Astrocyte (in vitro differentiated cells and primary cell): ENCODE results near the gene WHRN.

ENCODE experiments used
- EZH2 ChIP-seq: IDR thresholded peaks from 2 replicates; pipeline ENCODE4 v1.6.1; 2012; ENCODE audit warnings: mild to moderate bottlenecking, low read length, inconsistent platforms; ENCODE audit not compliant: insufficient read depth
- TF ChIP-seq, protein P1 (sequence below): IDR thresholded peaks from 2 replicates; pipeline ENCODE4 v1.5.1; 2011; ENCODE audit warnings: low read depth, mild to moderate bottlenecking, inconsistent platforms, low read length, moderate library complexity; ENCODE audit not compliant: insufficient read depth

GRCh38 chr9:114395768-114396167 is 109.5 kb downstream of the WHRN start:
- TF ChIP-seq, protein P1, sequence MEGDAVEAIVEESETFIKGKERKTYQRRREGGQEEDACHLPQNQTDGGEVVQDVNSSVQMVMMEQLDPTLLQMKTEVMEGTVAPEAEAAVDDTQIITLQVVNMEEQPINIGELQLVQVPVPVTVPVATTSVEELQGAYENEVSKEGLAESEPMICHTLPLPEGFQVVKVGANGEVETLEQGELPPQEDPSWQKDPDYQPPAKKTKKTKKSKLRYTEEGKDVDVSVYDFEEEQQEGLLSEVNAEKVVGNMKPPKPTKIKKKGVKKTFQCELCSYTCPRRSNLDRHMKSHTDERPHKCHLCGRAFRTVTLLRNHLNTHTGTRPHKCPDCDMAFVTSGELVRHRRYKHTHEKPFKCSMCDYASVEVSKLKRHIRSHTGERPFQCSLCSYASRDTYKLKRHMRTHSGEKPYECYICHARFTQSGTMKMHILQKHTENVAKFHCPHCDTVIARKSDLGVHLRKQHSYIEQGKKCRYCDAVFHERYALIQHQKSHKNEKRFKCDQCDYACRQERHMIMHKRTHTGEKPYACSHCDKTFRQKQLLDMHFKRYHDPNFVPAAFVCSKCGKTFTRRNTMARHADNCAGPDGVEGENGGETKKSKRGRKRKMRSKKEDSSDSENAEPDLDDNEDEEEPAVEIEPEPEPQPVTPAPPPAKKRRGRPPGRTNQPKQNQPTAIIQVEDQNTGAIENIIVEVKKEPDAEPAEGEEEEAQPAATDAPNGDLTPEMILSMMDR, result no peak
- no peak for TF ChIP-seq EZH2
